NCI-H1092 treated with DMSO at 0.1 percent for 48 hours (cell line): Measurements from ENCODE around the gene FNDC7.
"Not testable (repeated sequence)": the region's sequence is repeated elsewhere in the genome, so short reads cannot be mapped to it uniquely, and the experiment has no call there.

Experiments used
- DNase-seq: peaks from one replicate; lab custom pipeline; 2025; lab: John Stamatoyannopoulos, UW

The FNDC7 gene

GRCh38 chr1:108745980-108746381 lies 33.3 kb downstream of the FNDC7 start:
- no peak for DNase-seq

- DNase-seq = peak; percentile 95
Measured at GRCh38 chr1:108746382-108747170, 33.9 kb downstream of the FNDC7 start, which contains the start of gene STXBP3. STXBP3 (plus strand) TSS chr1:108746674; CDS start chr1:108746738, 64 bp downstream.

GRCh38 chr1:108747171-108747850 lies 34.6 kb downstream of the FNDC7 start:
- DNase-seq = peak; percentile 62

- DNase-seq = no peak
Measured at GRCh38 chr1:108747898-108748297, 35.2 kb downstream of the FNDC7 start.

- DNase-seq = no peak
Measured at GRCh38 chr1:108749081-108749480, 36.4 kb downstream of the FNDC7 start.

- DNase-seq = no peak
Measured at GRCh38 chr1:108750476-108751181, 37.9 kb downstream of the FNDC7 start.

- no peak for DNase-seq
Measured at GRCh38 chr1:108753363-108753762, 40.7 kb downstream of the FNDC7 start.

GRCh38 chr1:108758796-108759195 lies 46.1 kb downstream of the FNDC7 start:
- no peak for DNase-seq

- DNase-seq = no peak
Measured at GRCh38 chr1:108767115-108767514, 54.4 kb downstream of the FNDC7 start.

GRCh38 chr1:108767708-108768107 lies 55.0 kb downstream of the FNDC7 start:
- no peak for DNase-seq

- no peak for DNase-seq
Measured at GRCh38 chr1:108777839-108778238, 65.1 kb downstream of the FNDC7 start.

GRCh38 chr1:108779455-108779854 lies 66.7 kb downstream of the FNDC7 start:
- no peak for DNase-seq

- no peak for DNase-seq
Measured at GRCh38 chr1:108780937-108781574, 68.3 kb downstream of the FNDC7 start.

- DNase-seq = not testable (repeated sequence)
Measured at GRCh38 chr1:108781575-108781944, 68.9 kb downstream of the FNDC7 start.

GRCh38 chr1:108785264-108785663 lies 72.6 kb downstream of the FNDC7 start:
- DNase-seq = no peak

- DNase-seq = no peak
Measured at GRCh38 chr1:108785880-108786279, 73.2 kb downstream of the FNDC7 start.

- no peak for DNase-seq
Measured at GRCh38 chr1:108791790-108792189, 79.1 kb downstream of the FNDC7 start.
